HCT116 (cell line): ENCODE results near the gene DCDC2C. TPM values are rescaled to one million over a fixed set of nuclear protein-coding genes. Genes with fewer than 3 reads are reported as not detected.

Experiments used
- ATAC-seq: fragments of 200-7000 bp; cut with Tn5 transposase; 2 replicates; pipeline ENCODE4 v1.9.1; 2020; ENCODE audit warnings: mild to moderate bottlenecking, moderate library complexity
- BruUV-seq: library from RNA; stranded (reverse); fragments of 400-500 nt; replicated peaks from 2 replicates; lab custom pipeline; 2021; lab: Mats Ljungman, UMichigan
- CTCF ChIA-PET: fragments of 300-600 bp; sonication (Branson Sonifier 250); formaldehyde crosslinking; loops from one replicate; lab custom pipeline; 2021; ENCODE audit warnings: antibody characterized with exemption; lab: Charles Lee
- POLR2A ChIA-PET: fragments of 300-600, 350-600 bp; sonication (Branson Sonifier 250); formaldehyde crosslinking; loops from one replicate; lab custom pipeline; 2021; ENCODE audit warnings: antibody characterized with exemption; lab: Charles Lee
- RAD21 ChIA-PET, 2 experiments: fragments of 300-600 bp; sonication (Branson Sonifier 250); formaldehyde crosslinking; loops; one replicate each; lab custom pipeline; 2023; ENCODE audit warnings: low total read pairs in 2 of 2; ENCODE audit not compliant: uncharacterized antibody in 2 of 2, unreplicated experiment in 2 of 2, low non-redundant PET in 1 of 2; lab: Charles Lee
- DNase-seq: peaks from one replicate; pipeline ENCODE4 v3.0.0-alpha.2; 2010; ENCODE audit warnings: low read depth, low spot score
- H2AFZ ChIP-seq: fragments of 200-600 bp; shearing (Covaris generic), sonication (generic); 2 replicates; pipeline ENCODE4 v1.6.1; 2017; ENCODE audit warnings: low read depth, mixed run types, mixed read lengths, antibody characterized with exemption, low read length; ENCODE audit not compliant: poor library complexity, severe bottlenecking
- H3K27ac ChIP-seq: 2 replicates; pipeline ENCODE4 v1.5.1; 2012; ENCODE audit warnings: low read depth, low read length
- H3K27me3 ChIP-seq: fragments of 200-600 bp; sonication (generic); 2 replicates; pipeline ENCODE4 v1.6.1; 2016; ENCODE audit warnings: mixed run types, low read length, mixed read lengths; ENCODE audit not compliant: insufficient read depth
- H3K36me3 ChIP-seq, 2 experiments: fragments of 200-500 bp in 1 of 2; fragments of 200-600 bp in 1 of 2; sonication (Bioruptor generic) in 1 of 2; sonication (generic) in 1 of 2; 2 replicates each; pipeline versions ENCODE4 v1.5.1 to v1.6.1; 2014 to 2016; ENCODE audit warnings: low read length in 2 of 2, inconsistent platforms in 1 of 2, mixed read lengths in 1 of 2, mixed run types in 1 of 2; ENCODE audit not compliant: insufficient read depth in 2 of 2, control insufficient read depth in 1 of 2
- H3K4me1 ChIP-seq, 2 experiments: fragments of 200-600 bp in 1 of 2; sonication (generic) in 1 of 2; 2 replicates each; pipeline versions ENCODE4 v1.5.1 to v1.6.1; 2012 to 2017; ENCODE audit warnings: low read length in 2 of 2, inconsistent platforms in 1 of 2, mild to moderate bottlenecking in 1 of 2, mixed read lengths in 1 of 2, mixed run types in 1 of 2, moderate library complexity in 1 of 2; ENCODE audit not compliant: insufficient read depth in 2 of 2, control insufficient read depth in 1 of 2
- H3K4me2 ChIP-seq: fragments of 200-600 bp; sonication (generic); 2 replicates; pipeline ENCODE4 v1.6.1; 2017; ENCODE audit warnings: mixed run types, low read length, mixed read lengths
- H3K4me3 ChIP-seq, 2 experiments: fragments of 200-600 bp in 1 of 2; sonication (generic) in 1 of 2; replicated peaks in 1 of 2; 2 replicates each; pipeline ENCODE4 v1.5.1; 2011 to 2016; ENCODE audit warnings: low read length in 2 of 2, control low read depth in 1 of 2, low read depth in 1 of 2, mild to moderate bottlenecking in 1 of 2, mixed read lengths in 1 of 2, mixed run types in 1 of 2
- H3K79me2 ChIP-seq: fragments of 200-600 bp; sonication (generic); 2 replicates; pipeline ENCODE4 v1.6.1; 2017; ENCODE audit warnings: mild to moderate bottlenecking, mixed run types, low read length, moderate library complexity, mixed read lengths; ENCODE audit not compliant: insufficient read depth
- H3K9ac ChIP-seq: fragments of 200-600 bp; sonication (generic); 2 replicates; pipeline ENCODE4 v1.6.1; 2016; ENCODE audit warnings: low read length, mixed read lengths
- H3K9me2 ChIP-seq: fragments of 200-600 bp; sonication (generic), shearing (Covaris generic); 2 replicates; pipeline ENCODE4 v1.6.1; 2017; ENCODE audit warnings: mixed run types, mild to moderate bottlenecking, moderate library complexity; ENCODE audit not compliant: insufficient read depth
- H3K9me3 ChIP-seq, 2 experiments: fragments of 200-500 bp in 1 of 2; fragments of 200-600 bp in 1 of 2; sonication (Bioruptor generic) in 1 of 2; sonication (generic) in 1 of 2; 2 replicates each; pipeline ENCODE4 v1.6.1; 2014 to 2017; ENCODE audit warnings: low read length in 2 of 2, mixed read lengths in 2 of 2, inconsistent platforms in 1 of 2, low read depth in 1 of 2, mild to moderate bottlenecking in 1 of 2, mixed run types in 1 of 2, moderate library complexity in 1 of 2; ENCODE audit not compliant: control insufficient read depth in 1 of 2, insufficient read depth in 1 of 2
- H4K20me1 ChIP-seq: fragments of 200-600 bp; sonication (generic), shearing (Covaris generic); 2 replicates; pipeline ENCODE4 v1.6.1; 2017; ENCODE audit warnings: mixed run types, mild to moderate bottlenecking, moderate library complexity; ENCODE audit not compliant: insufficient read depth
- ATF3 ChIP-seq: IDR thresholded peaks from 2 replicates; pipeline ENCODE4 v1.6.1; 2012
- CBX3 ChIP-seq: IDR thresholded peaks from 2 replicates; pipeline ENCODE4 v1.6.1; 2012; ENCODE audit warnings: low read depth
- CEBPB ChIP-seq: IDR thresholded peaks from 2 replicates; pipeline ENCODE4 v1.6.1; 2012; ENCODE audit warnings: low read depth
- CTCF ChIP-seq, 3 experiments: fragments of 200-600 bp in 1 of 3; sonication (generic) in 1 of 3; IDR thresholded peaks in 2 of 3; conservative IDR thresholded peaks in 1 of 3; 2 replicates each; pipeline ENCODE4 v1.5.1; 2012 to 2017; ENCODE audit warnings: low read depth in 2 of 3, low read length in 2 of 3, antibody characterized with exemption in 1 of 3, borderline replicate concordance in 1 of 3, control low read depth in 1 of 3, mild to moderate bottlenecking in 1 of 3, mixed read lengths in 1 of 3, mixed run types in 1 of 3, moderate library complexity in 1 of 3; ENCODE audit not compliant: insufficient read depth in 1 of 3
- EGR1 ChIP-seq: IDR thresholded peaks from 2 replicates; pipeline ENCODE4 v1.6.1; 2012; ENCODE audit warnings: low read depth
- EZH2phosphoT487 ChIP-seq: fragments of 200-600 bp; IDR thresholded peaks from 2 replicates; pipeline ENCODE4 v1.6.1; 2018; ENCODE audit warnings: antibody characterized with exemption, borderline replicate concordance
- MAX ChIP-seq: IDR thresholded peaks from 2 replicates; pipeline ENCODE4 v1.6.1; 2012
- POLR2A ChIP-seq: IDR thresholded peaks from 2 replicates; pipeline ENCODE4 v1.7.0; 2011; ENCODE audit warnings: borderline replicate concordance; ENCODE audit not compliant: insufficient read depth, insufficient read length; ENCODE audit errors: extremely low read depth
- POLR2AphosphoS5 ChIP-seq: IDR thresholded peaks from 2 replicates; pipeline ENCODE4 v1.6.1; 2011; ENCODE audit warnings: mild to moderate bottlenecking, low read depth, low read length, moderate library complexity
- RAD21 ChIP-seq: IDR thresholded peaks from 2 replicates; pipeline ENCODE4 v1.6.1; 2012; ENCODE audit warnings: low read depth, mild to moderate bottlenecking
- REST ChIP-seq: IDR thresholded peaks from 2 replicates; pipeline ENCODE4 v1.6.1; 2012; ENCODE audit warnings: low read depth
- SIN3A ChIP-seq: IDR thresholded peaks from 2 replicates; pipeline ENCODE4 v1.6.1; 2012; ENCODE audit warnings: low read depth
- SP1 ChIP-seq: IDR thresholded peaks from 2 replicates; pipeline ENCODE4 v1.6.1; 2012; ENCODE audit warnings: low read depth
- SRF ChIP-seq: IDR thresholded peaks from 2 replicates; pipeline ENCODE4 v1.6.1; 2012; ENCODE audit warnings: low read depth
- YY1 ChIP-seq: IDR thresholded peaks from 2 replicates; pipeline ENCODE4 v1.6.1; 2011; ENCODE audit warnings: low read length, low read depth, moderate library complexity, mild to moderate bottlenecking; ENCODE audit not compliant: insufficient replicate concordance; ENCODE audit errors: extremely low read depth
- ZNF274 ChIP-seq: fragments of 200-500 bp; sonication (Bioruptor generic); IDR thresholded peaks from 2 replicates; pipeline ENCODE4 v1.6.1; 2014; ENCODE audit warnings: mild to moderate bottlenecking, low read depth, low read length, inconsistent platforms
- intact Hi-C: fragments of 100-400 bp; cut with micrococcal nuclease; formaldehyde crosslinking; loops from 2 replicates; pipeline ENCODE4 v1.10.0; 2022
- total RNA-seq: library from RNA; stranded (reverse); gene quantifications from one replicate; pipeline ENCODE4 v1.2.1, GENCODE V29; 2021; ENCODE audit not compliant: unreplicated experiment

Gene DCDC2C
- total RNA-seq, 1 experiment from 2014 or later = not detected

GRCh38 chr2:3729786-3730185, 26.4 kb downstream of the DCDC2C start (continued):
- TF ChIP-seq ATF3 = no peak

GRCh38 chr2:3730646-3731045, 27.3 kb downstream of the DCDC2C start:
- no peak for ATAC-seq
- DNase-seq = no peak
- no peaks in the 10 kb centered on the region for H3K9me3 ChIP-seq
- H3K4me2 ChIP-seq = no peak overlapping the region
- no peaks in the 10 kb centered on the region for H3K36me3 ChIP-seq
- no peaks in the 10 kb centered on the region for H4K20me1 ChIP-seq
- POLR2A ChIA-PET = no interaction called here
- peaks cover 24% of the 10 kb centered on the region for H3K27me3 ChIP-seq
- H3K4me3 ChIP-seq = no peak overlapping the region
- no TSS peak for BruUV-seq
- intact Hi-C loops = no loop called here
- H3K27ac ChIP-seq = no peak overlapping the region
- TF ChIP-seq SIN3A (no peak), SRF (no peak), EZH2phosphoT487 (no peak), CBX3 (no peak), POLR2A (no peak), EGR1 (no peak), RAD21 (no peak), CTCF (IDR thresholded peaks at IDR 0.05 in 2 of 3, conservative IDR thresholded peaks at IDR 0.05 in 1 of 3; ENCODE audit: borderline replicate concordance in 1 of 3, insufficient read depth in 1 of 3, low read depth in 2 of 3, low read length in 2 of 3) (no peak), MAX (no peak), YY1 (no peak), ATF3 (no peak), ZNF274 (no peak), REST (no peak), POLR2AphosphoS5 (no peak), SP1 (no peak), CEBPB (no peak)
- TF ChIP-seq, all 23 proteins: peak for 0
- H3K9me2 ChIP-seq = no peaks in the 10 kb centered on the region
- H3K4me1 ChIP-seq = no peaks in the 10 kb centered on the region; a peak in 1 of 4 replicates
- ChIA-PET CTCF (no interaction called here), RAD21 (no interaction called here)
- H3K79me2 ChIP-seq = no peaks in the 10 kb centered on the region
- H2AFZ ChIP-seq = no peak overlapping the region
- no peak overlapping the region for H3K9ac ChIP-seq
